Neural cell (in vitro differentiated cells): ENCODE results near the gene GRID1. TPM values are rescaled to one million over a fixed set of nuclear protein-coding genes. Genes with fewer than 3 reads are reported as not detected.

Experiments used
- H2AFZ ChIP-seq: fragments of 200-600, 300-800 bp; sonication (generic), shearing (Covaris generic); 2 replicates; pipeline ENCODE4 v1.6.0; 2014; ENCODE audit warnings: low read depth, mild to moderate bottlenecking, antibody characterized with exemption, low read length, moderate library complexity
- H3F3A ChIP-seq: fragments of 200-600 bp; shearing (Covaris generic); 2 replicates; pipeline ENCODE4 v1.6.1; 2016; ENCODE audit warnings: mild to moderate bottlenecking, moderate library complexity, mixed read lengths, antibody characterized with exemption, low read length; ENCODE audit not compliant: insufficient read depth, poor library complexity, severe bottlenecking
- H3K27ac ChIP-seq: fragments of 200-600, 300-800 bp; sonication (generic), shearing (Covaris generic); 2 replicates; pipeline ENCODE4 v1.5.1; 2014; ENCODE audit warnings: mild to moderate bottlenecking, low read length, moderate library complexity
- H3K27me3 ChIP-seq: fragments of 300-800, 200-600 bp; sonication (generic), shearing (Covaris generic); 2 replicates; pipeline ENCODE4 v1.6.0; 2014; ENCODE audit warnings: mild to moderate bottlenecking, low read depth, low read length, moderate library complexity; ENCODE audit not compliant: insufficient read depth
- H3K36me3 ChIP-seq: fragments of 300-800, 200-600 bp; sonication (generic), shearing (Covaris generic); 2 replicates; pipeline ENCODE4 v1.5.1; 2014; ENCODE audit warnings: mild to moderate bottlenecking, antibody characterized with exemption, low read length, moderate library complexity; ENCODE audit not compliant: insufficient read depth
- H3K4me2 ChIP-seq: fragments of 300-800, 200-600 bp; sonication (generic), shearing (Covaris generic); 2 replicates; pipeline ENCODE4 v1.6.0; 2014; ENCODE audit warnings: mild to moderate bottlenecking, low read length
- H3K4me3 ChIP-seq: fragments of 300-800, 200-600 bp; sonication (generic), shearing (Covaris generic); 2 replicates; pipeline ENCODE4 v1.5.1; 2014; ENCODE audit warnings: mild to moderate bottlenecking, low read length, moderate library complexity
- H3K79me2 ChIP-seq: fragments of 200-600 bp; shearing (Covaris generic); replicated peaks from 2 replicates; pipeline ENCODE4 v1.6.0; 2014; ENCODE audit warnings: mild to moderate bottlenecking, low read length, moderate library complexity; ENCODE audit not compliant: insufficient read depth
- H3K9ac ChIP-seq: fragments of 300-800, 200-600 bp; sonication (generic), shearing (Covaris generic); 2 replicates; pipeline ENCODE4 v1.6.1; 2016; ENCODE audit warnings: mild to moderate bottlenecking, low read length, mixed read lengths
- H3K9me2 ChIP-seq: fragments of 200-600 bp; shearing (Covaris generic); 2 replicates; pipeline ENCODE4 v1.6.1; 2016; ENCODE audit warnings: mild to moderate bottlenecking, low read length, mixed read lengths; ENCODE audit not compliant: insufficient read depth
- H3K9me3 ChIP-seq: fragments of 200-600, 300-800 bp; sonication (generic), shearing (Covaris generic); 2 replicates; pipeline ENCODE4 v1.6.1; 2016; ENCODE audit warnings: mild to moderate bottlenecking, mixed run types, low read length, moderate library complexity, mixed read lengths
- H4K20me1 ChIP-seq: fragments of 200-600 bp; shearing (Covaris generic); 2 replicates; pipeline ENCODE4 v1.6.1; 2016; ENCODE audit warnings: mild to moderate bottlenecking, mixed run types; ENCODE audit not compliant: insufficient read depth
- EP300 ChIP-seq: fragments of 450-650 bp; conservative IDR thresholded peaks from 2 replicates; pipeline ENCODE4 v1.6.1; 2014; ENCODE audit warnings: antibody characterized with exemption, mild to moderate bottlenecking, moderate library complexity; ENCODE audit not compliant: poor library complexity, severe bottlenecking
- EZH2 ChIP-seq: fragments of 200-600, 300-800 bp; shearing (Covaris generic), sonication (generic); IDR thresholded peaks from 2 replicates; pipeline ENCODE4 v1.6.1; 2014; ENCODE audit warnings: antibody characterized with exemption, low read length, borderline replicate concordance, mild to moderate bottlenecking; ENCODE audit not compliant: insufficient read depth, poor library complexity, severe bottlenecking
- MXI1 ChIP-seq: fragments of 450-650 bp; conservative IDR thresholded peaks from 2 replicates; pipeline ENCODE4 v1.6.1; 2014; ENCODE audit warnings: antibody characterized with exemption, mild to moderate bottlenecking; ENCODE audit not compliant: poor library complexity, severe bottlenecking
- POLR2AphosphoS5 ChIP-seq: IDR thresholded peaks from 2 replicates; pipeline ENCODE4 v1.6.1; 2012
- RAD21 ChIP-seq: fragments of 450-650 bp; conservative IDR thresholded peaks from 2 replicates; pipeline ENCODE4 v1.6.1; 2014; ENCODE audit warnings: antibody characterized with exemption, mild to moderate bottlenecking, moderate library complexity
- SMC3 ChIP-seq: fragments of 450-650 bp; conservative IDR thresholded peaks from 2 replicates; pipeline ENCODE4 v1.6.1; 2014; ENCODE audit warnings: antibody characterized with exemption, mild to moderate bottlenecking, moderate library complexity; ENCODE audit not compliant: poor library complexity
- TAF1 ChIP-seq: IDR thresholded peaks from 2 replicates; pipeline ENCODE4 v1.6.1; 2012; ENCODE audit warnings: low read depth
- polyA plus RNA-seq: library from polyadenylated mRNA; depleted of rRNA; stranded (reverse); fragments of >200 nt; gene quantifications from 2 replicates; pipeline ENCODE4 v1.2.3, GENCODE V29; 2014
- TF ChIP-seq, protein P1 (sequence below): IDR thresholded peaks from 2 replicates; pipeline ENCODE4 v1.6.1; 2012; ENCODE audit warnings: borderline replicate concordance
- TF ChIP-seq, protein P2 (sequence below): fragments of 450-650 bp; IDR thresholded peaks from 2 replicates; pipeline ENCODE4 v1.5.1; 2014; ENCODE audit warnings: antibody characterized with exemption, mild to moderate bottlenecking, moderate library complexity; ENCODE audit not compliant: poor library complexity, severe bottlenecking

GRID1 gene
- polyA plus RNA-seq, 1 donor from 2014 or later = 7.3 TPM

DNA sequence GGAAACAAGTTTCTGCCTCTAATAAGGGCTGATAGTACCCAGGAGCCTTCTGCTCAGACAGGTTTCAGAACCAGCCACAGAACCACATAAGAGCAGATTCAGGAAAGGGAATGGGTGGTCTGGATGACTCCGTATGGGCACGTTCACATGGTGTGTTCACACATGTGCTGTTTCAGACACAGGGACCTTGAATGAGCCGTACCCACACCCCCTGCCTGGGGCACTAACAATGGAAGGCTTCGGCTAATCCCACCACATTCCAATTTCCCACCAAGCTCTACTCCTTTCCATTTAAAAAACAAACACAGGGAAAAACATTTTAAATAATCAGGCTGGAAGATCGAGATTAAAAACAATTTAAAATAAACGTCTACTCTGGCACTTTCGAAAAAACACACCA lies 217.3 kb downstream of the GRID1 start:
- H3K36me3 ChIP-seq = no peaks in the 10 kb centered on the region
- no peaks in the 10 kb centered on the region for H3K27me3 ChIP-seq
- TF ChIP-seq EP300 (no peak), EZH2 (no peak), RAD21 (no peak), SMC3 (no peak)
- TF ChIP-seq, protein P1, sequence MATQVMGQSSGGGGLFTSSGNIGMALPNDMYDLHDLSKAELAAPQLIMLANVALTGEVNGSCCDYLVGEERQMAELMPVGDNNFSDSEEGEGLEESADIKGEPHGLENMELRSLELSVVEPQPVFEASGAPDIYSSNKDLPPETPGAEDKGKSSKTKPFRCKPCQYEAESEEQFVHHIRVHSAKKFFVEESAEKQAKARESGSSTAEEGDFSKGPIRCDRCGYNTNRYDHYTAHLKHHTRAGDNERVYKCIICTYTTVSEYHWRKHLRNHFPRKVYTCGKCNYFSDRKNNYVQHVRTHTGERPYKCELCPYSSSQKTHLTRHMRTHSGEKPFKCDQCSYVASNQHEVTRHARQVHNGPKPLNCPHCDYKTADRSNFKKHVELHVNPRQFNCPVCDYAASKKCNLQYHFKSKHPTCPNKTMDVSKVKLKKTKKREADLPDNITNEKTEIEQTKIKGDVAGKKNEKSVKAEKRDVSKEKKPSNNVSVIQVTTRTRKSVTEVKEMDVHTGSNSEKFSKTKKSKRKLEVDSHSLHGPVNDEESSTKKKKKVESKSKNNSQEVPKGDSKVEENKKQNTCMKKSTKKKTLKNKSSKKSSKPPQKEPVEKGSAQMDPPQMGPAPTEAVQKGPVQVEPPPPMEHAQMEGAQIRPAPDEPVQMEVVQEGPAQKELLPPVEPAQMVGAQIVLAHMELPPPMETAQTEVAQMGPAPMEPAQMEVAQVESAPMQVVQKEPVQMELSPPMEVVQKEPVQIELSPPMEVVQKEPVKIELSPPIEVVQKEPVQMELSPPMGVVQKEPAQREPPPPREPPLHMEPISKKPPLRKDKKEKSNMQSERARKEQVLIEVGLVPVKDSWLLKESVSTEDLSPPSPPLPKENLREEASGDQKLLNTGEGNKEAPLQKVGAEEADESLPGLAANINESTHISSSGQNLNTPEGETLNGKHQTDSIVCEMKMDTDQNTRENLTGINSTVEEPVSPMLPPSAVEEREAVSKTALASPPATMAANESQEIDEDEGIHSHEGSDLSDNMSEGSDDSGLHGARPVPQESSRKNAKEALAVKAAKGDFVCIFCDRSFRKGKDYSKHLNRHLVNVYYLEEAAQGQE = no peak
- no peaks in the 10 kb centered on the region for H3K9me2 ChIP-seq
- no peaks in the 10 kb centered on the region for H4K20me1 ChIP-seq
- no peaks in the 10 kb centered on the region for H3K79me2 ChIP-seq
- H2AFZ ChIP-seq = no peak overlapping the region
- no peak overlapping the region for H3K4me3 ChIP-seq
- no peaks in the 10 kb centered on the region for H3F3A ChIP-seq
- no peaks in the 10 kb centered on the region for H3K9me3 ChIP-seq
- H3K9ac ChIP-seq = no peak overlapping the region
- no peak overlapping the region for H3K4me2 ChIP-seq
- H3K27ac ChIP-seq = no peak overlapping the region

DNA sequence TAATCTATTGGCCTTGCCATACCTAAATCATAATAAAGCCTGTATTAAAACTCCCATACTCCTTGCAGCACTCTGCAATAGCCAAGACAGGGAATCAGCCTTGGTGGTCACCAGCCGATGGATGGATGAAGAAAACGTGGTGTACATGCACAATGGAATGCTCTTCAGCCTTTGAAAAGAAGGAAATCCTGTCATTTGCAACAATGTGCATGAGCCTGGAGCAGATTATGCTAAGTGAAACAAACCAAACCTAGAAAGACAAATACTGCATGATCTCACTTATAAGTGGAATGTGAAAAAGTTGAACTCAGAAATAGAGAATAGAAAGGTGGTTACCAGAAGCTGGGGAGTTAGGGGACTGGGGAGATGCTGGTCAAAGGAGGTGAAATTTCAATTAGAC lies 218.5 kb downstream of the GRID1 start:
- no peak overlapping the region for H3K4me3 ChIP-seq
- TF ChIP-seq MXI1 (no peak), TAF1 (no peak), POLR2AphosphoS5 (no peak), EZH2 (no peak), EP300 (no peak), RAD21 (no peak), SMC3 (no peak)
- TF ChIP-seq, protein P1 = no peak
- TF ChIP-seq, protein P2, sequence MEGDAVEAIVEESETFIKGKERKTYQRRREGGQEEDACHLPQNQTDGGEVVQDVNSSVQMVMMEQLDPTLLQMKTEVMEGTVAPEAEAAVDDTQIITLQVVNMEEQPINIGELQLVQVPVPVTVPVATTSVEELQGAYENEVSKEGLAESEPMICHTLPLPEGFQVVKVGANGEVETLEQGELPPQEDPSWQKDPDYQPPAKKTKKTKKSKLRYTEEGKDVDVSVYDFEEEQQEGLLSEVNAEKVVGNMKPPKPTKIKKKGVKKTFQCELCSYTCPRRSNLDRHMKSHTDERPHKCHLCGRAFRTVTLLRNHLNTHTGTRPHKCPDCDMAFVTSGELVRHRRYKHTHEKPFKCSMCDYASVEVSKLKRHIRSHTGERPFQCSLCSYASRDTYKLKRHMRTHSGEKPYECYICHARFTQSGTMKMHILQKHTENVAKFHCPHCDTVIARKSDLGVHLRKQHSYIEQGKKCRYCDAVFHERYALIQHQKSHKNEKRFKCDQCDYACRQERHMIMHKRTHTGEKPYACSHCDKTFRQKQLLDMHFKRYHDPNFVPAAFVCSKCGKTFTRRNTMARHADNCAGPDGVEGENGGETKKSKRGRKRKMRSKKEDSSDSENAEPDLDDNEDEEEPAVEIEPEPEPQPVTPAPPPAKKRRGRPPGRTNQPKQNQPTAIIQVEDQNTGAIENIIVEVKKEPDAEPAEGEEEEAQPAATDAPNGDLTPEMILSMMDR = no peak
- no peak overlapping the region for H3K9ac ChIP-seq
- no peaks in the 10 kb centered on the region for H3K9me3 ChIP-seq
- no peaks in the 10 kb centered on the region for H4K20me1 ChIP-seq
- H2AFZ ChIP-seq = no peak overlapping the region
- H3K36me3 ChIP-seq = no peaks in the 10 kb centered on the region
- H3K4me2 ChIP-seq = no peak overlapping the region
- no peaks in the 10 kb centered on the region for H3K9me2 ChIP-seq
- no peak overlapping the region for H3K27ac ChIP-seq
- no peaks in the 10 kb centered on the region for H3K79me2 ChIP-seq
- no peaks in the 10 kb centered on the region for H3F3A ChIP-seq
- H3K27me3 ChIP-seq = no peaks in the 10 kb centered on the region
